Activated CD8-positive, alpha-beta memory T cell treated with anti-CD3 and anti-CD28 coated beads, Interleukin-2, amount 10 ng/mL, durations not matched to agents 7 days and 5 days (primary cell): ENCODE data around the gene PIK3R6. TPM values are rescaled to one million over a fixed set of nuclear protein-coding genes. Genes with fewer than 3 reads are reported as not detected.

Source experiments
- ATAC-seq: fragments of 150-1000 bp; cut with Tn5 transposase; one replicate; pipeline ENCODE4 v1.10.0; 2021; ENCODE audit warnings: moderate library complexity
- CTCF ChIA-PET: fragments of 350-600 bp; sonication (Branson Sonifier 250); formaldehyde crosslinking; loops from one replicate; lab custom pipeline; 2021; ENCODE audit warnings: antibody characterized with exemption; lab: Charles Lee
- DNase-seq: peaks from one replicate; pipeline ENCODE4 v3.0.0-alpha.2; 2020
- H3K27ac Mint-ChIP-seq: one replicate; pipeline ENCODE4 v1.8.0; 2021; ENCODE audit warnings: mild to moderate bottlenecking, mixed read lengths
- H3K27me3 Mint-ChIP-seq: one replicate; pipeline ENCODE4 v1.8.0; 2021; ENCODE audit warnings: mixed read lengths
- H3K36me3 Mint-ChIP-seq: one replicate; pipeline ENCODE4 v1.8.0; 2021; ENCODE audit warnings: mild to moderate bottlenecking, mixed read lengths
- H3K4me1 Mint-ChIP-seq: one replicate; pipeline ENCODE4 v1.8.0; 2021; ENCODE audit warnings: mixed read lengths
- H3K4me3 Mint-ChIP-seq: one replicate; pipeline ENCODE4 v1.8.0; 2021; ENCODE audit warnings: mild to moderate bottlenecking, moderate library complexity, mixed read lengths
- H3K9me3 Mint-ChIP-seq: one replicate; pipeline ENCODE4 v1.8.0; 2022; ENCODE audit warnings: low read depth, mixed read lengths
- total RNA-seq, 2 experiments: library from RNA; stranded (reverse); gene quantifications; one replicate each; pipeline ENCODE4 v1.2.3, GENCODE V29; 2021

Gene PIK3R6
- total RNA-seq, 2 experiments from 2014 or later = 1.3 to 4.9 TPM

- Mint-ChIP-seq H3K27me3 (no peaks in the 10 kb centered on the region), H3K9me3 (no peaks in the 10 kb centered on the region), H3K27ac (no peak overlapping the region), H3K4me3 (no peak overlapping the region), H3K36me3 (peaks cover 26% of the 10 kb centered on the region), H3K4me1 (no peaks in the 10 kb centered on the region)
- DNase-seq (no peak), ATAC-seq (no peak)
- CTCF ChIA-PET = interaction anchor here (0.7 kb wide), 1 partner anchor 125 kb away, joined by 3 read pairs; no protein-coding TSS in a partner anchor
These were observed 10.5 kb upstream of the PIK3R6 start for GRCh38 chr17:8877984-8878383.

GRCh38 chr17:8875957-8876356 lies 8.5 kb upstream of the PIK3R6 start:
- CTCF ChIA-PET = interaction anchor here (1.0 kb wide), 1 partner anchor 19 kb away, joined by 3 read pairs; no protein-coding TSS in a partner anchor
- Mint-ChIP-seq H3K9me3 (no peaks in the 10 kb centered on the region), H3K36me3 (peaks cover 21% of the 10 kb centered on the region), H3K4me1 (peaks cover 3% of the 10 kb centered on the region), H3K27me3 (no peaks in the 10 kb centered on the region), H3K27ac (no peak overlapping the region), H3K4me3 (no peak overlapping the region)
- ATAC-seq (no peak), DNase-seq (no peak)

- DNase-seq = no peak
- ATAC-seq = no peak
These were observed 8.0 kb upstream of the PIK3R6 start for GRCh38 chr17:8875436-8875835.

GRCh38 chr17:8873801-8874715 lies 6.6 kb upstream of the PIK3R6 start:
- peaks cover 13% of the 10 kb centered on the region for H3K36me3 Mint-ChIP-seq
- ATAC-seq (no peak), DNase-seq (no peak)
- H3K4me3 Mint-ChIP-seq = no peak overlapping the region
- no peaks in the 10 kb centered on the region for H3K9me3 Mint-ChIP-seq
- H3K4me1 Mint-ChIP-seq = peaks cover 8% of the 10 kb centered on the region
- no peaks in the 10 kb centered on the region for H3K27me3 Mint-ChIP-seq
- H3K27ac Mint-ChIP-seq = no peak overlapping the region
- CTCF ChIA-PET = interaction anchor here (0.6 to 1.3 kb wide), 3 partner anchors 22 to 633 kb away, joined by 3 to 4 read pairs (median 3); no protein-coding TSS in a partner anchor

More at GRCh38 chr17:8875436-8875835, 8.0 kb upstream of the PIK3R6 start:
- Mint-ChIP-seq H3K4me1 (peaks cover 3% of the 10 kb centered on the region), H3K9me3 (no peaks in the 10 kb centered on the region), H3K27me3 (no peaks in the 10 kb centered on the region), H3K4me3 (no peak overlapping the region), H3K36me3 (peaks cover 19% of the 10 kb centered on the region), H3K27ac (no peak overlapping the region)
- CTCF ChIA-PET = no interaction called here

- DNase-seq = no peak
- H3K4me1 Mint-ChIP-seq = peaks cover 20% of the 10 kb centered on the region
- CTCF ChIA-PET = interaction anchor here (1.3 kb wide), 1 partner anchor 87 kb away, joined by 4 read pairs; no protein-coding TSS in a partner anchor
- no peak overlapping the region for H3K27ac Mint-ChIP-seq
- peaks cover 7% of the 10 kb centered on the region for H3K36me3 Mint-ChIP-seq
- no peak for ATAC-seq
- no peaks in the 10 kb centered on the region for H3K9me3 Mint-ChIP-seq
- no peak overlapping the region for H3K4me3 Mint-ChIP-seq
- H3K27me3 Mint-ChIP-seq = no peaks in the 10 kb centered on the region
These were observed 5.4 kb upstream of the PIK3R6 start for GRCh38 chr17:8872705-8873435.

- Mint-ChIP-seq H3K36me3 (peaks cover 2% of the 10 kb centered on the region), H3K4me1 (peaks cover 26% of the 10 kb centered on the region), H3K9me3 (no peaks in the 10 kb centered on the region), H3K4me3 (no peak overlapping the region), H3K27ac (no peak overlapping the region), H3K27me3 (no peaks in the 10 kb centered on the region)
- DNase-seq (no peak), ATAC-seq (no peak)
- CTCF ChIA-PET = interaction anchor here (1.0 kb wide), 1 partner anchor 10 kb away, joined by 3 read pairs; no protein-coding TSS in a partner anchor
These were observed 4.7 kb upstream of the PIK3R6 start for GRCh38 chr17:8872036-8872704.

GRCh38 chr17:8871081-8871581 lies 3.7 kb upstream of the PIK3R6 start:
- no peaks in the 10 kb centered on the region for H3K27me3 Mint-ChIP-seq
- DNase-seq (no peak), ATAC-seq (no peak)
- CTCF ChIA-PET = no interaction called here
- H3K4me3 Mint-ChIP-seq = no peak overlapping the region
- no peaks in the 10 kb centered on the region for H3K36me3 Mint-ChIP-seq
- H3K27ac Mint-ChIP-seq = no peak overlapping the region
- no peaks in the 10 kb centered on the region for H3K9me3 Mint-ChIP-seq
- H3K4me1 Mint-ChIP-seq = peaks cover 32% of the 10 kb centered on the region

GRCh38 chr17:8870406-8871040 lies 3.0 kb upstream of the PIK3R6 start:
- DNase-seq (no peak), ATAC-seq (no peak)
- no peaks in the 10 kb centered on the region for H3K9me3 Mint-ChIP-seq
- no peak overlapping the region for H3K4me3 Mint-ChIP-seq
- no peak overlapping the region for H3K27ac Mint-ChIP-seq
- H3K27me3 Mint-ChIP-seq = no peaks in the 10 kb centered on the region
- CTCF ChIA-PET = no interaction called here
- no peaks in the 10 kb centered on the region for H3K36me3 Mint-ChIP-seq
- peaks cover 32% of the 10 kb centered on the region for H3K4me1 Mint-ChIP-seq

- Mint-ChIP-seq H3K36me3 (no peaks in the 10 kb centered on the region), H3K9me3 (no peaks in the 10 kb centered on the region), H3K27me3 (no peaks in the 10 kb centered on the region), H3K27ac (no peak overlapping the region), H3K4me1 (peaks cover 32% of the 10 kb centered on the region), H3K4me3 (no peak overlapping the region)
- DNase-seq (no peak), ATAC-seq (no peak)
- CTCF ChIA-PET = interaction anchor here (1.4 kb wide), 1 partner anchor 83 kb away, joined by 3 read pairs; no protein-coding TSS in a partner anchor
These were observed 1.8 kb upstream of the PIK3R6 start for GRCh38 chr17:8869114-8869815.

GRCh38 chr17:8868529-8868951 lies 1.1 kb upstream of the PIK3R6 start:
- Mint-ChIP-seq H3K27ac (peak overlapping the region; percentile 65), H3K36me3 (no peaks in the 10 kb centered on the region), H3K27me3 (no peaks in the 10 kb centered on the region), H3K4me3 (no peak overlapping the region), H3K4me1 (peaks cover 32% of the 10 kb centered on the region), H3K9me3 (no peaks in the 10 kb centered on the region)
- ATAC-seq = peak; percentile 76
- DNase-seq = peak; percentile 60
- CTCF ChIA-PET = interaction anchor here (1.4 kb wide), 1 partner anchor 83 kb away, joined by 3 read pairs; no protein-coding TSS in a partner anchor

- H3K36me3 Mint-ChIP-seq = peaks cover 2% of the 10 kb centered on the region
- ATAC-seq (no peak), DNase-seq (no peak)
- H3K4me3 Mint-ChIP-seq = peak overlapping the region; percentile 74
- H3K9me3 Mint-ChIP-seq = no peaks in the 10 kb centered on the region
- H3K4me1 Mint-ChIP-seq = peaks cover 32% of the 10 kb centered on the region
- H3K27ac Mint-ChIP-seq = peak overlapping the region; percentile 71
- CTCF ChIA-PET = interaction anchor here (0.7 to 1.3 kb wide), 4 partner anchors 27 to 129 kb away, joined by 3 to 6 read pairs (median 4); no protein-coding TSS in a partner anchor
- H3K27me3 Mint-ChIP-seq = no peaks in the 10 kb centered on the region
These were observed 618 bp upstream of the PIK3R6 start for GRCh38 chr17:8868092-8868491.

GRCh38 chr17:8865811-8866210 lies 1.7 kb downstream of the PIK3R6 start:
- no peaks in the 10 kb centered on the region for H3K9me3 Mint-ChIP-seq
- DNase-seq (no peak), ATAC-seq (no peak)
- peaks cover 49% of the 10 kb centered on the region for H3K4me1 Mint-ChIP-seq
- no peak overlapping the region for H3K4me3 Mint-ChIP-seq
- peaks cover 2% of the 10 kb centered on the region for H3K36me3 Mint-ChIP-seq
- H3K27me3 Mint-ChIP-seq = no peaks in the 10 kb centered on the region
- CTCF ChIA-PET = interaction anchor here (0.8 to 1.2 kb wide), 2 partner anchors 8 to 80 kb away, joined by 3 to 4 read pairs; no protein-coding TSS in a partner anchor
- no peak overlapping the region for H3K27ac Mint-ChIP-seq
